IMR-90 (cell line): Measurements from ENCODE around the gene SYT2. TPM values are rescaled to one million over a fixed set of nuclear protein-coding genes. Genes with fewer than 3 reads are reported as not detected.

Experiments used
- ATAC-seq: fragments of 200-7000 bp; cut with Tn5 transposase; 2 replicates; pipeline ENCODE4 v1.9.1; 2020; ENCODE audit warnings: low read depth, mild to moderate bottlenecking, moderate library complexity
- BruUV-seq: library from RNA; stranded (reverse); fragments of 400-500 nt; replicated peaks from 2 replicates; lab custom pipeline; 2021; lab: Mats Ljungman, UMichigan
- CTCF ChIA-PET: fragments of 300-600 bp; formaldehyde crosslinking; extraction: SDS; loops from one replicate; lab custom pipeline; 2021; ENCODE audit warnings: antibody characterized with exemption; lab: Yijun Ruan, JAX
- POLR2A ChIA-PET: fragments of 300-600 bp; sonication (Branson Sonifier 250); formaldehyde crosslinking; loops from one replicate; lab custom pipeline; 2022; ENCODE audit warnings: antibody characterized with exemption; ENCODE audit not compliant: unreplicated experiment; lab: Charles Lee
- DNase-seq: peaks from one replicate; pipeline ENCODE4 v3.0.0; 2013
- H2AFZ ChIP-seq: replicated peaks from 2 replicates; pipeline ENCODE3; 2013; ENCODE audit warnings: low read length, mild to moderate bottlenecking; ENCODE audit not compliant: poor library complexity
- H2AK5ac ChIP-seq: 2 replicates; pipeline ENCODE4 v1.6.1; 2013; ENCODE audit warnings: low read depth, low read length, inconsistent platforms
- H2AK9ac ChIP-seq: replicated peaks from 2 replicates; pipeline ENCODE3; 2013; ENCODE audit warnings: mild to moderate bottlenecking, low read depth, low read length, moderate library complexity; ENCODE audit not compliant: poor library complexity
- H2BK120ac ChIP-seq: 2 replicates; pipeline ENCODE4 v1.6.1; 2013; ENCODE audit warnings: low read depth, low read length, inconsistent platforms
- H2BK15ac ChIP-seq: 3 replicates; pipeline ENCODE4 v1.6.1; 2013; ENCODE audit warnings: low read depth, low read length, inconsistent platforms
- H2BK20ac ChIP-seq: 2 replicates; pipeline ENCODE4 v1.6.1; 2013; ENCODE audit warnings: low read depth, mild to moderate bottlenecking, inconsistent platforms, low read length, moderate library complexity
- H2BK5ac ChIP-seq: 2 replicates; pipeline ENCODE4 v1.6.1; 2013; ENCODE audit warnings: mild to moderate bottlenecking, low read depth, low read length, inconsistent platforms; ENCODE audit not compliant: poor library complexity, severe bottlenecking
- H3K14ac ChIP-seq: replicated peaks from 2 replicates; pipeline ENCODE4 v1.6.1; 2013; ENCODE audit warnings: low read depth, low read length, inconsistent platforms
- H3K18ac ChIP-seq: 2 replicates; pipeline ENCODE4 v1.6.1; 2013; ENCODE audit warnings: low read depth, low read length, control low read depth
- H3K23ac ChIP-seq: 2 replicates; pipeline ENCODE4 v1.6.1; 2013; ENCODE audit warnings: low read depth, low read length, inconsistent platforms
- H3K27ac ChIP-seq: 2 replicates; pipeline ENCODE4 v1.5.1; 2013; ENCODE audit warnings: mild to moderate bottlenecking, control low read depth, low read length; ENCODE audit not compliant: insufficient read depth
- H3K27me3 ChIP-seq: 2 replicates; pipeline ENCODE4 v1.6.1; 2013; ENCODE audit warnings: low read length; ENCODE audit not compliant: control insufficient read depth, insufficient read depth
- H3K36me3 ChIP-seq: 2 replicates; pipeline ENCODE4 v1.6.1; 2013; ENCODE audit warnings: low read length, mixed read lengths; ENCODE audit not compliant: control insufficient read depth, insufficient read depth
- H3K4ac ChIP-seq: 2 replicates; pipeline ENCODE4 v1.6.1; 2013; ENCODE audit warnings: low read depth, low read length, inconsistent platforms
- H3K4me1 ChIP-seq: 2 replicates; pipeline ENCODE4 v1.6.1; 2013; ENCODE audit warnings: low read length, mixed read lengths; ENCODE audit not compliant: control insufficient read depth, insufficient read depth
- H3K4me2 ChIP-seq: 2 replicates; pipeline ENCODE4 v1.6.1; 2013; ENCODE audit warnings: low read depth, mild to moderate bottlenecking, control low read depth, low read length, moderate library complexity
- H3K4me3 ChIP-seq: 2 replicates; pipeline ENCODE4 v1.5.1; 2013; ENCODE audit warnings: low read depth, mild to moderate bottlenecking, control low read depth, low read length, moderate library complexity; ENCODE audit not compliant: insufficient read depth
- H3K56ac ChIP-seq: 2 replicates; pipeline ENCODE4 v1.6.1; 2013; ENCODE audit warnings: low read length, inconsistent platforms; ENCODE audit not compliant: insufficient read depth; ENCODE audit errors: extremely low read depth
- H3K79me1 ChIP-seq, 2 experiments: 2 replicates each; pipeline ENCODE4 v1.6.1; 2013; ENCODE audit warnings: low read length in 2 of 2, inconsistent platforms in 1 of 2, low read depth in 1 of 2
- H3K9ac ChIP-seq: 2 replicates; pipeline ENCODE4 v1.6.1; 2013; ENCODE audit warnings: low read depth, low read length, control low read depth
- H3K9me1 ChIP-seq: 2 replicates; pipeline ENCODE4 v1.6.1; 2013; ENCODE audit warnings: low read length, inconsistent platforms; ENCODE audit not compliant: insufficient read depth
- H3K9me3 ChIP-seq: 2 replicates; pipeline ENCODE4 v1.6.1; 2013; ENCODE audit warnings: low read length; ENCODE audit not compliant: control insufficient read depth, insufficient read depth
- H4K20me1 ChIP-seq: 2 replicates; pipeline ENCODE4 v1.6.1; 2013; ENCODE audit warnings: low read length, inconsistent platforms; ENCODE audit not compliant: insufficient read depth
- H4K5ac ChIP-seq: 2 replicates; pipeline ENCODE4 v1.6.1; 2013; ENCODE audit warnings: mild to moderate bottlenecking, low read depth, low read length, control low read depth
- H4K8ac ChIP-seq, 2 experiments: 2 replicates each; pipeline ENCODE4 v1.6.1; 2013; ENCODE audit warnings: low read depth in 2 of 2, low read length in 2 of 2, control low read depth in 1 of 2, inconsistent platforms in 1 of 2
- H4K91ac ChIP-seq: 2 replicates; pipeline ENCODE4 v1.6.1; 2013; ENCODE audit warnings: low read depth, low read length, inconsistent platforms; ENCODE audit not compliant: insufficient read depth
- BHLHE40 ChIP-seq: fragments of 150-350 bp; IDR thresholded peaks from 2 replicates; pipeline ENCODE4 v1.6.1; 2016; ENCODE audit warnings: mild to moderate bottlenecking, low read depth, low read length
- CHD1 ChIP-seq: IDR thresholded peaks from 2 replicates; pipeline ENCODE4 v1.6.1; 2012; ENCODE audit warnings: low read depth, low read length, improper control_type of control experiment
- CTCF ChIP-seq: conservative IDR thresholded peaks from 2 replicates; pipeline ENCODE4 v1.5.1; 2012; ENCODE audit warnings: mild to moderate bottlenecking, low read depth, low read length, improper control_type of control experiment
- ELK1 ChIP-seq: fragments of 150-350 bp; IDR thresholded peaks from 2 replicates; pipeline ENCODE4 v1.6.1; 2016; ENCODE audit warnings: low read depth, mild to moderate bottlenecking, low read length, moderate library complexity, borderline replicate concordance
- FOS ChIP-seq: fragments of 150-350 bp; IDR thresholded peaks from 2 replicates; pipeline ENCODE4 v1.6.1; 2016; ENCODE audit warnings: low read depth, low read length
- MAZ ChIP-seq: IDR thresholded peaks from 2 replicates; pipeline ENCODE4 v1.6.1; 2012; ENCODE audit warnings: low read depth, mild to moderate bottlenecking, low read length, improper control_type of control experiment, moderate library complexity, borderline replicate concordance
- MXI1 ChIP-seq: IDR thresholded peaks from 2 replicates; pipeline ENCODE4 v1.6.1; 2012; ENCODE audit warnings: low read depth, mild to moderate bottlenecking, low read length, moderate library complexity, borderline replicate concordance
- POLR2A ChIP-seq: IDR thresholded peaks from 2 replicates; pipeline ENCODE4 v1.6.1; 2012; ENCODE audit warnings: mild to moderate bottlenecking, low read depth, low read length
- RAD21 ChIP-seq: IDR thresholded peaks from 2 replicates; pipeline ENCODE4 v1.6.1; 2012; ENCODE audit warnings: low read length, improper control_type of control experiment
- RCOR1 ChIP-seq: IDR thresholded peaks from 2 replicates; pipeline ENCODE4 v1.6.1; 2012; ENCODE audit warnings: mild to moderate bottlenecking, low read length, improper control_type of control experiment; ENCODE audit not compliant: insufficient replicate concordance
- RFX5 ChIP-seq: IDR thresholded peaks from 2 replicates; pipeline ENCODE4 v1.8.0; 2012; ENCODE audit warnings: low read depth, mild to moderate bottlenecking, low read length, moderate library complexity
- SMC3 ChIP-seq: fragments of 150-350 bp; IDR thresholded peaks from 2 replicates; pipeline ENCODE4 v1.6.1; 2016; ENCODE audit warnings: low read depth, mild to moderate bottlenecking, antibody characterized with exemption, low read length, moderate library complexity
- USF2 ChIP-seq: fragments of 150-350 bp; IDR thresholded peaks from 2 replicates; pipeline ENCODE4 v1.6.1; 2017; ENCODE audit warnings: mild to moderate bottlenecking, antibody characterized with exemption, low read length, low read depth
- WGBS, 2 experiments: methylation state at CpG; one replicate each; pipeline versions ENCODE4 v1.1.5 to v1.1.7; 2013; ENCODE audit warnings: missing lambda C conversion rate in 2 of 2; ENCODE audit not compliant: insufficient read length in 1 of 2; ENCODE audit errors: extremely low coverage in 2 of 2; 5-methylcytosine and 5-hydroxymethylcytosine counted together
- dilution Hi-C: fragments of 300-500 bp; cut with HindIII; formaldehyde crosslinking; loops from one replicate; pipeline ENCODE4 v1.14.3; 2018; ENCODE audit warnings: low sequenced_read_pairs; ENCODE audit not compliant: unreplicated experiment
- in situ Hi-C: fragments of 300-500 bp; cut with MboI; formaldehyde crosslinking; loops from 3 replicates; pipeline ENCODE4 v1.14.3; 2019; ENCODE audit warnings: low sequenced_read_pairs, inconsistent platforms, mixed read lengths
- intact Hi-C: fragments of 100-400 bp; cut with micrococcal nuclease; formaldehyde crosslinking; loops from 2 replicates; pipeline ENCODE4 v1.10.0; 2022
- polyA plus RNA-seq, 3 experiments: library from polyadenylated mRNA; depleted of rRNA; stranded (reverse); fragments of >200 nt; gene quantifications; 2 replicates each; pipeline ENCODE4 v1.2.3, GENCODE V29; 2012; ENCODE audit warnings: low replicate concordance in 1 of 3
- total RNA-seq: library from RNA; depleted of rRNA; stranded (reverse); fragments of >200 nt; gene quantifications from 2 replicates; pipeline ENCODE4 v1.2.3, GENCODE V29; 2012

The SYT2 gene
- total and polyA plus RNA-seq, 2 of the 4 experiments (the other 2 are of a cell fraction), result under 0.01 TPM

- WGBS, 2 experiments, result no CpG with 5 or more reads among the region's 7 CpGs
- H4K91ac ChIP-seq, result no peak overlapping the region
- H2BK5ac ChIP-seq, result no peak overlapping the region
- no peak overlapping the region for H2BK15ac ChIP-seq
- no peak overlapping the region for H3K27ac ChIP-seq
- H3K4ac ChIP-seq, result no peak overlapping the region
- H3K9me1 ChIP-seq, result no peaks in the 10 kb centered on the region; the same call in 1 of the 2 replicates
- H3K36me3 ChIP-seq, result peaks cover 10% of the 10 kb centered on the region
- POLR2A ChIA-PET, result no interaction called here
- H3K27me3 ChIP-seq, result no peaks in the 10 kb centered on the region
- no peak overlapping the region for H3K23ac ChIP-seq
- no peaks in the 10 kb centered on the region for H3K9me3 ChIP-seq
- no TSS peak for BruUV-seq
- ATAC-seq (no peak), DNase-seq (no peak)
- H4K8ac ChIP-seq, result no peak overlapping the region
- intact Hi-C loops, result no loop called here
- no peak overlapping the region for H3K18ac ChIP-seq
- H3K4me3 ChIP-seq, result no peak overlapping the region
- H2BK20ac ChIP-seq, result no peak overlapping the region
- H4K5ac ChIP-seq, result no peak overlapping the region
- H2AK5ac ChIP-seq, result no peak overlapping the region
- H2BK120ac ChIP-seq, result no peak overlapping the region
- H3K14ac ChIP-seq, result no peak overlapping the region
- H3K4me1 ChIP-seq, result no peaks in the 10 kb centered on the region
- H3K56ac ChIP-seq, result no peak overlapping the region
- no peak overlapping the region for H3K4me2 ChIP-seq
- in situ Hi-C loops, result no loop called here
- TF ChIP-seq ELK1 (no peak), POLR2A (no peak), CHD1 (no peak), RAD21 (no peak), MXI1 (no peak), RCOR1 (no peak), FOS (no peak), CTCF (no peak), RFX5 (no peak), SMC3 (no peak), BHLHE40 (no peak), USF2 (no peak), MAZ (no peak)
- CTCF ChIA-PET, result no interaction called here
- no peak overlapping the region for H3K9ac ChIP-seq
- dilution Hi-C loops, result no loop called here
- H2AK9ac ChIP-seq, result no peak overlapping the region
- H3K79me1 ChIP-seq, result peaks cover 0 to 6% of the 10 kb centered on the region in 2 experiments; a peak in 2 of 4 replicates
- peaks cover 7% of the 10 kb centered on the region; the same call in 1 of the 2 replicates for H4K20me1 ChIP-seq
- H2AFZ ChIP-seq, result no peak overlapping the region
Measured at GRCh38 chr1:202723708-202724107, 13.5 kb upstream of the SYT2 start.
